A673 (cell line): ENCODE data around the gene RALGAPA1.

Source experiments
- CTCF ChIP-seq: fragments of 300-800, 200-600 bp; sonication (generic); conservative IDR thresholded peaks from 2 replicates; pipeline ENCODE4 v1.5.1; 2017; ENCODE audit warnings: low read depth, mild to moderate bottlenecking, antibody characterized with exemption, low read length, moderate library complexity, mixed read lengths
- EZH2 ChIP-seq: fragments of 200-600 bp; sonication (generic); IDR thresholded peaks from 2 replicates; pipeline ENCODE4 v1.6.1; 2017; ENCODE audit warnings: borderline replicate concordance, low read depth, mild to moderate bottlenecking, mixed read lengths, antibody characterized with exemption, low read length; ENCODE audit not compliant: poor library complexity, severe bottlenecking

- TF ChIP-seq CTCF (no peak), EZH2 (no peak)
Measured at GRCh38 chr14:35758523-35759129, 50.5 kb downstream of the RALGAPA1 start.
